Nephron progenitor cell (in vitro differentiated cells): ENCODE results near the gene TRAM2.

ENCODE experiments used
- DNase-seq: peaks from one replicate; pipeline ENCODE4 v3.0.0; 2021
- H3K27ac Mint-ChIP-seq: 2 replicates; pipeline ENCODE4 v1.8.0; 2021; ENCODE audit warnings: mild to moderate bottlenecking, moderate library complexity, mixed read lengths
- H3K27me3 Mint-ChIP-seq: 2 replicates; pipeline ENCODE4 v1.8.0; 2021; ENCODE audit warnings: mild to moderate bottlenecking, low read depth, mixed read lengths; ENCODE audit not compliant: poor library complexity
- H3K36me3 Mint-ChIP-seq: 2 replicates; pipeline ENCODE4 v1.8.0; 2021; ENCODE audit warnings: low read depth, mixed read lengths
- H3K4me1 Mint-ChIP-seq: 2 replicates; pipeline ENCODE4 v1.8.0; 2021; ENCODE audit warnings: mixed read lengths
- H3K4me3 Mint-ChIP-seq: 2 replicates; pipeline ENCODE4 v1.8.0; 2021; ENCODE audit warnings: mild to moderate bottlenecking, moderate library complexity, mixed read lengths
- H3K9me3 Mint-ChIP-seq: 2 replicates; pipeline ENCODE4 v1.8.0; 2021; ENCODE audit warnings: mild to moderate bottlenecking, moderate library complexity, mixed read lengths
- TF ChIP-seq, protein P1 (sequence below): fragments of 200-600 bp; sonication (generic); IDR thresholded peaks from 2 replicates; pipeline ENCODE4 v1.5.0; 2021; ENCODE audit warnings: antibody characterized with exemption

Gene TRAM2

GRCh38 chr6:52499026-52499425, 77.8 kb downstream of the TRAM2 start:
- Mint-ChIP-seq H3K27ac (peak overlapping the region; percentile 55), H3K9me3 (peaks cover 4% of the 10 kb centered on the region), H3K27me3 (no peaks in the 10 kb centered on the region), H3K36me3 (peaks cover 26% of the 10 kb centered on the region), H3K4me1 (peaks cover 21% of the 10 kb centered on the region), H3K4me3 (no peak overlapping the region)
- TF ChIP-seq, protein P1, sequence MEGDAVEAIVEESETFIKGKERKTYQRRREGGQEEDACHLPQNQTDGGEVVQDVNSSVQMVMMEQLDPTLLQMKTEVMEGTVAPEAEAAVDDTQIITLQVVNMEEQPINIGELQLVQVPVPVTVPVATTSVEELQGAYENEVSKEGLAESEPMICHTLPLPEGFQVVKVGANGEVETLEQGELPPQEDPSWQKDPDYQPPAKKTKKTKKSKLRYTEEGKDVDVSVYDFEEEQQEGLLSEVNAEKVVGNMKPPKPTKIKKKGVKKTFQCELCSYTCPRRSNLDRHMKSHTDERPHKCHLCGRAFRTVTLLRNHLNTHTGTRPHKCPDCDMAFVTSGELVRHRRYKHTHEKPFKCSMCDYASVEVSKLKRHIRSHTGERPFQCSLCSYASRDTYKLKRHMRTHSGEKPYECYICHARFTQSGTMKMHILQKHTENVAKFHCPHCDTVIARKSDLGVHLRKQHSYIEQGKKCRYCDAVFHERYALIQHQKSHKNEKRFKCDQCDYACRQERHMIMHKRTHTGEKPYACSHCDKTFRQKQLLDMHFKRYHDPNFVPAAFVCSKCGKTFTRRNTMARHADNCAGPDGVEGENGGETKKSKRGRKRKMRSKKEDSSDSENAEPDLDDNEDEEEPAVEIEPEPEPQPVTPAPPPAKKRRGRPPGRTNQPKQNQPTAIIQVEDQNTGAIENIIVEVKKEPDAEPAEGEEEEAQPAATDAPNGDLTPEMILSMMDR = no peak
- no peak for DNase-seq

DNA sequence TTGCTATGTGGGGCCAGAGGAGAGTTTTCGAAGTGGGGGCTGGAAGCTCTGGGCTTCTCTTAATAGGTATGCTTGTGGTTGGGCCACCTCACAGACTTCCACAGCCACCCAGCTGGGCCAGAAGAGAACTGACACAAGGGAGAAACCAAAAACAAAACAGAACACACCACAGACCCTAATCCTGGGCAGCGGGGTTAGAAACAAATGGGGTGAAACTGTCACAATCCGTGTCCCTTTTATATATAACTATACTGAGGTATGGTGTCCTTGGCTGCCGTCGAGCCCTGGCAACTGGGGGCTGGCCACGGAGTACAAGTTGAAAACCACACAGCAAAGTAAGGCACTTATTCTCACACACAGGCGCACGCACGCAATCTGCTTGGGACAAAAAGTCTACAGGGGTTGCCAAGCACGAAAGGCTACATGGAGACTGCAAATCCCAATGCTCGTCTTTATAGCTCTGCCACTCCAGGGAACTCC, 78.3 kb downstream of the TRAM2 start:
- H3K27me3 Mint-ChIP-seq = no peaks in the 10 kb centered on the region
- DNase-seq = no peak
- H3K27ac Mint-ChIP-seq = peak overlapping the region; percentile 55
- no peak overlapping the region for H3K4me3 Mint-ChIP-seq
- peaks cover 26% of the 10 kb centered on the region for H3K36me3 Mint-ChIP-seq
- TF ChIP-seq, protein P1 = no peak
- H3K4me1 Mint-ChIP-seq = peaks cover 26% of the 10 kb centered on the region
- H3K9me3 Mint-ChIP-seq = peaks cover 4% of the 10 kb centered on the region

- TF ChIP-seq, protein P1 = no peak
- Mint-ChIP-seq H3K9me3 (peaks cover 4% of the 10 kb centered on the region), H3K36me3 (peaks cover 25% of the 10 kb centered on the region), H3K27me3 (no peaks in the 10 kb centered on the region), H3K4me1 (peaks cover 24% of the 10 kb centered on the region), H3K4me3 (no peak overlapping the region), H3K27ac (peak overlapping the region; percentile 55)
- no peak for DNase-seq
These were observed 79.0 kb downstream of the TRAM2 start for GRCh38 chr6:52497652-52498408.

GRCh38 chr6:52496631-52497030, 80.2 kb downstream of the TRAM2 start:
- H3K27me3 Mint-ChIP-seq = no peaks in the 10 kb centered on the region
- DNase-seq = no peak
- H3K4me3 Mint-ChIP-seq = no peak overlapping the region
- peaks cover 25% of the 10 kb centered on the region for H3K36me3 Mint-ChIP-seq
- TF ChIP-seq, protein P1 = no peak
- H3K4me1 Mint-ChIP-seq = peaks cover 19% of the 10 kb centered on the region
- H3K27ac Mint-ChIP-seq = no peak overlapping the region
- peaks cover 4% of the 10 kb centered on the region for H3K9me3 Mint-ChIP-seq

GRCh38 chr6:52495922-52496321, 80.9 kb downstream of the TRAM2 start:
- peaks cover 4% of the 10 kb centered on the region for H3K9me3 Mint-ChIP-seq
- peaks cover 19% of the 10 kb centered on the region for H3K4me1 Mint-ChIP-seq
- TF ChIP-seq, protein P1 = no peak
- DNase-seq = no peak
- H3K27ac Mint-ChIP-seq = peak overlapping the region; percentile 70
- H3K27me3 Mint-ChIP-seq = no peaks in the 10 kb centered on the region
- peaks cover 32% of the 10 kb centered on the region for H3K36me3 Mint-ChIP-seq
- no peak overlapping the region for H3K4me3 Mint-ChIP-seq
